Neural cell (in vitro differentiated cells): Measurements from ENCODE around the gene WFDC5. TPM values are rescaled to one million over a fixed set of nuclear protein-coding genes. Genes with fewer than 3 reads are reported as not detected.

Source experiments
- H2AFZ ChIP-seq: fragments of 200-600, 300-800 bp; sonication (generic), shearing (Covaris generic); 2 replicates; pipeline ENCODE4 v1.6.0; 2014; ENCODE audit warnings: low read depth, mild to moderate bottlenecking, antibody characterized with exemption, low read length, moderate library complexity
- H3F3A ChIP-seq: fragments of 200-600 bp; shearing (Covaris generic); 2 replicates; pipeline ENCODE4 v1.6.1; 2016; ENCODE audit warnings: mild to moderate bottlenecking, moderate library complexity, mixed read lengths, antibody characterized with exemption, low read length; ENCODE audit not compliant: insufficient read depth, poor library complexity, severe bottlenecking
- H3K27ac ChIP-seq: fragments of 200-600, 300-800 bp; sonication (generic), shearing (Covaris generic); 2 replicates; pipeline ENCODE4 v1.5.1; 2014; ENCODE audit warnings: mild to moderate bottlenecking, low read length, moderate library complexity
- H3K27me3 ChIP-seq: fragments of 300-800, 200-600 bp; sonication (generic), shearing (Covaris generic); 2 replicates; pipeline ENCODE4 v1.6.0; 2014; ENCODE audit warnings: mild to moderate bottlenecking, low read depth, low read length, moderate library complexity; ENCODE audit not compliant: insufficient read depth
- H3K36me3 ChIP-seq: fragments of 300-800, 200-600 bp; sonication (generic), shearing (Covaris generic); 2 replicates; pipeline ENCODE4 v1.5.1; 2014; ENCODE audit warnings: mild to moderate bottlenecking, antibody characterized with exemption, low read length, moderate library complexity; ENCODE audit not compliant: insufficient read depth
- H3K4me2 ChIP-seq: fragments of 300-800, 200-600 bp; sonication (generic), shearing (Covaris generic); 2 replicates; pipeline ENCODE4 v1.6.0; 2014; ENCODE audit warnings: mild to moderate bottlenecking, low read length
- H3K4me3 ChIP-seq: fragments of 300-800, 200-600 bp; sonication (generic), shearing (Covaris generic); 2 replicates; pipeline ENCODE4 v1.5.1; 2014; ENCODE audit warnings: mild to moderate bottlenecking, low read length, moderate library complexity
- H3K79me2 ChIP-seq: fragments of 200-600 bp; shearing (Covaris generic); replicated peaks from 2 replicates; pipeline ENCODE4 v1.6.0; 2014; ENCODE audit warnings: mild to moderate bottlenecking, low read length, moderate library complexity; ENCODE audit not compliant: insufficient read depth
- H3K9ac ChIP-seq: fragments of 300-800, 200-600 bp; sonication (generic), shearing (Covaris generic); 2 replicates; pipeline ENCODE4 v1.6.1; 2016; ENCODE audit warnings: mild to moderate bottlenecking, low read length, mixed read lengths
- H3K9me2 ChIP-seq: fragments of 200-600 bp; shearing (Covaris generic); 2 replicates; pipeline ENCODE4 v1.6.1; 2016; ENCODE audit warnings: mild to moderate bottlenecking, low read length, mixed read lengths; ENCODE audit not compliant: insufficient read depth
- H3K9me3 ChIP-seq: fragments of 200-600, 300-800 bp; sonication (generic), shearing (Covaris generic); 2 replicates; pipeline ENCODE4 v1.6.1; 2016; ENCODE audit warnings: mild to moderate bottlenecking, mixed run types, low read length, moderate library complexity, mixed read lengths
- H4K20me1 ChIP-seq: fragments of 200-600 bp; shearing (Covaris generic); 2 replicates; pipeline ENCODE4 v1.6.1; 2016; ENCODE audit warnings: mild to moderate bottlenecking, mixed run types; ENCODE audit not compliant: insufficient read depth
- EP300 ChIP-seq: fragments of 450-650 bp; conservative IDR thresholded peaks from 2 replicates; pipeline ENCODE4 v1.6.1; 2014; ENCODE audit warnings: antibody characterized with exemption, mild to moderate bottlenecking, moderate library complexity; ENCODE audit not compliant: poor library complexity, severe bottlenecking
- EZH2 ChIP-seq: fragments of 200-600, 300-800 bp; shearing (Covaris generic), sonication (generic); IDR thresholded peaks from 2 replicates; pipeline ENCODE4 v1.6.1; 2014; ENCODE audit warnings: antibody characterized with exemption, low read length, borderline replicate concordance, mild to moderate bottlenecking; ENCODE audit not compliant: insufficient read depth, poor library complexity, severe bottlenecking
- MXI1 ChIP-seq: fragments of 450-650 bp; conservative IDR thresholded peaks from 2 replicates; pipeline ENCODE4 v1.6.1; 2014; ENCODE audit warnings: antibody characterized with exemption, mild to moderate bottlenecking; ENCODE audit not compliant: poor library complexity, severe bottlenecking
- POLR2AphosphoS5 ChIP-seq: IDR thresholded peaks from 2 replicates; pipeline ENCODE4 v1.6.1; 2012
- RAD21 ChIP-seq: fragments of 450-650 bp; conservative IDR thresholded peaks from 2 replicates; pipeline ENCODE4 v1.6.1; 2014; ENCODE audit warnings: antibody characterized with exemption, mild to moderate bottlenecking, moderate library complexity
- SMC3 ChIP-seq: fragments of 450-650 bp; conservative IDR thresholded peaks from 2 replicates; pipeline ENCODE4 v1.6.1; 2014; ENCODE audit warnings: antibody characterized with exemption, mild to moderate bottlenecking, moderate library complexity; ENCODE audit not compliant: poor library complexity
- TAF1 ChIP-seq: IDR thresholded peaks from 2 replicates; pipeline ENCODE4 v1.6.1; 2012; ENCODE audit warnings: low read depth
- polyA plus RNA-seq: library from polyadenylated mRNA; depleted of rRNA; stranded (reverse); fragments of >200 nt; gene quantifications from 2 replicates; pipeline ENCODE4 v1.2.3, GENCODE V29; 2014
- TF ChIP-seq, protein P1 (sequence below): fragments of 450-650 bp; IDR thresholded peaks from 2 replicates; pipeline ENCODE4 v1.5.1; 2014; ENCODE audit warnings: antibody characterized with exemption, mild to moderate bottlenecking, moderate library complexity; ENCODE audit not compliant: poor library complexity, severe bottlenecking
- TF ChIP-seq, protein P2 (sequence below): IDR thresholded peaks from 2 replicates; pipeline ENCODE4 v1.6.1; 2012; ENCODE audit warnings: borderline replicate concordance

Gene WFDC5
- polyA plus RNA-seq, 1 donor from 2014 or later = not detected

DNA sequence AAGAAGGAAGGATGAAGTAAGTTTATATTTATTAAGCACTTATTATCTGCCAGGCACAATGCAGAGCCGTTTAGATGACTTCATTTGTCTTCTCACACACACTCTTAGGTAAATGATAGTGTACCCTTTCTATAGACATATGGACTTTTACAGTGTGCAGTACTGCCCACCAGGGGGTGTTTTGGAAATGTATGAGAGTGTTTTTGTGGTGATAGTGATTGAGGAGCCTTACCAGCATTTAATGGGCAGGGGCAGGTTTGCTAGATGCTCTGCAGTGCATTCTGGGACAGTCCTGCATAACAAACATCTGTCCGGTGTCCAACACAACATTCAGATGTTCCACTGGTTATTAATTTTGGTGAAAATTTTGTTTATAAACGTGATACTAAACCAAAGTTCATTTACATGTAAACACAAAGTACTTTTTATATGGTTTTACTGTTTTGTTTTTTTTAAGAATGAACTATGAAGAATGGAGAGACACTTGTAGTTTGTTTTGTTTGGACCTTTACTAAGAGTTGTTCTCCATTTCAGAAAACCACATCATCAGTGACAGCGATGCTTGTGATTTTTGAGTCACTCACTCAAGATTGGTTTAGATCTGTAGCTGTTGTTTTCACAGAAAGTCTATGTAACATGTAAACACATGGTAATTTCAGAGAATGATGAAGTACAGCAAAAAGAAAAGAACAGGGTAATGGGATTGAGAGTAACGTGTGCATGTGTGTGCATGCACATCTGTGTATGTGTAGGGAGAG lies 33.9 kb downstream of the WFDC5 start:
- no peaks in the 10 kb centered on the region for H4K20me1 ChIP-seq
- no peak overlapping the region for H3K4me3 ChIP-seq
- no peaks in the 10 kb centered on the region for H3F3A ChIP-seq
- no peak overlapping the region for H3K9ac ChIP-seq
- H3K79me2 ChIP-seq = no peaks in the 10 kb centered on the region
- peaks cover 12% of the 10 kb centered on the region for H3K36me3 ChIP-seq
- no peaks in the 10 kb centered on the region for H3K27me3 ChIP-seq
- H3K9me3 ChIP-seq = no peaks in the 10 kb centered on the region
- no peak for TF ChIP-seq SMC3
- TF ChIP-seq, protein P1, sequence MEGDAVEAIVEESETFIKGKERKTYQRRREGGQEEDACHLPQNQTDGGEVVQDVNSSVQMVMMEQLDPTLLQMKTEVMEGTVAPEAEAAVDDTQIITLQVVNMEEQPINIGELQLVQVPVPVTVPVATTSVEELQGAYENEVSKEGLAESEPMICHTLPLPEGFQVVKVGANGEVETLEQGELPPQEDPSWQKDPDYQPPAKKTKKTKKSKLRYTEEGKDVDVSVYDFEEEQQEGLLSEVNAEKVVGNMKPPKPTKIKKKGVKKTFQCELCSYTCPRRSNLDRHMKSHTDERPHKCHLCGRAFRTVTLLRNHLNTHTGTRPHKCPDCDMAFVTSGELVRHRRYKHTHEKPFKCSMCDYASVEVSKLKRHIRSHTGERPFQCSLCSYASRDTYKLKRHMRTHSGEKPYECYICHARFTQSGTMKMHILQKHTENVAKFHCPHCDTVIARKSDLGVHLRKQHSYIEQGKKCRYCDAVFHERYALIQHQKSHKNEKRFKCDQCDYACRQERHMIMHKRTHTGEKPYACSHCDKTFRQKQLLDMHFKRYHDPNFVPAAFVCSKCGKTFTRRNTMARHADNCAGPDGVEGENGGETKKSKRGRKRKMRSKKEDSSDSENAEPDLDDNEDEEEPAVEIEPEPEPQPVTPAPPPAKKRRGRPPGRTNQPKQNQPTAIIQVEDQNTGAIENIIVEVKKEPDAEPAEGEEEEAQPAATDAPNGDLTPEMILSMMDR = peak; percentile 11
- no peak overlapping the region for H3K4me2 ChIP-seq
- H3K9me2 ChIP-seq = no peaks in the 10 kb centered on the region
- no peak overlapping the region for H3K27ac ChIP-seq
- no peak overlapping the region for H2AFZ ChIP-seq

GRCh38 chr20:45077559-45077958 lies 37.4 kb downstream of the WFDC5 start:
- H3K4me2 ChIP-seq = no peak overlapping the region
- no peaks in the 10 kb centered on the region for H3K27me3 ChIP-seq
- no peak overlapping the region for H3K27ac ChIP-seq
- no peak overlapping the region for H3K4me3 ChIP-seq
- no peak overlapping the region for H3K9ac ChIP-seq
- H3K79me2 ChIP-seq = no peaks in the 10 kb centered on the region
- H4K20me1 ChIP-seq = no peaks in the 10 kb centered on the region
- no peaks in the 10 kb centered on the region for H3K9me2 ChIP-seq
- no peak overlapping the region for H2AFZ ChIP-seq
- no peaks in the 10 kb centered on the region for H3K9me3 ChIP-seq
- H3F3A ChIP-seq = no peaks in the 10 kb centered on the region
- no peak for TF ChIP-seq MXI1
- peaks cover 12% of the 10 kb centered on the region for H3K36me3 ChIP-seq

DNA sequence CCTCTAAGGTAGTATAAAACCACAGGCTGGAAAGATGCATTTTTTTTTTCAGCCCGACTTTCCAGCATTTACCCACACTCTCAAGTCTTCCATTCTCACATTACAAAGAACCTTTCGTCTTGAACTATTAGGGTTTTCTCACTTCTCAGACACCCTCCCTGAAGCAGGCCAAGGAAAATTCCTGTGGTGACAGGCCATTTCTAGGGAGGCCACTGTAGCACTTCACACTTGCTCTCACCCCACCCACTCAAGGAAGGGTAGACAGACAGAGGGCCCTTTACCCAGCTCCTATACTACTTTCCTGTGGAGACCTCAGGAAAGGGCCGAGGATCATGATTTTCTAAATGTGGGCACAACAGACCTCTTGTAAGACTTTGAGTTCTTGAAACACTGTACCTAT lies 41.8 kb downstream of the WFDC5 start:
- no peaks in the 10 kb centered on the region for H3F3A ChIP-seq
- TF ChIP-seq SMC3 = no peak
- no peak for TF ChIP-seq POLR2AphosphoS5
- no peak for TF ChIP-seq MXI1
- TF ChIP-seq TAF1 = no peak
- TF ChIP-seq, protein P1 = no peak
- TF ChIP-seq, protein P2, sequence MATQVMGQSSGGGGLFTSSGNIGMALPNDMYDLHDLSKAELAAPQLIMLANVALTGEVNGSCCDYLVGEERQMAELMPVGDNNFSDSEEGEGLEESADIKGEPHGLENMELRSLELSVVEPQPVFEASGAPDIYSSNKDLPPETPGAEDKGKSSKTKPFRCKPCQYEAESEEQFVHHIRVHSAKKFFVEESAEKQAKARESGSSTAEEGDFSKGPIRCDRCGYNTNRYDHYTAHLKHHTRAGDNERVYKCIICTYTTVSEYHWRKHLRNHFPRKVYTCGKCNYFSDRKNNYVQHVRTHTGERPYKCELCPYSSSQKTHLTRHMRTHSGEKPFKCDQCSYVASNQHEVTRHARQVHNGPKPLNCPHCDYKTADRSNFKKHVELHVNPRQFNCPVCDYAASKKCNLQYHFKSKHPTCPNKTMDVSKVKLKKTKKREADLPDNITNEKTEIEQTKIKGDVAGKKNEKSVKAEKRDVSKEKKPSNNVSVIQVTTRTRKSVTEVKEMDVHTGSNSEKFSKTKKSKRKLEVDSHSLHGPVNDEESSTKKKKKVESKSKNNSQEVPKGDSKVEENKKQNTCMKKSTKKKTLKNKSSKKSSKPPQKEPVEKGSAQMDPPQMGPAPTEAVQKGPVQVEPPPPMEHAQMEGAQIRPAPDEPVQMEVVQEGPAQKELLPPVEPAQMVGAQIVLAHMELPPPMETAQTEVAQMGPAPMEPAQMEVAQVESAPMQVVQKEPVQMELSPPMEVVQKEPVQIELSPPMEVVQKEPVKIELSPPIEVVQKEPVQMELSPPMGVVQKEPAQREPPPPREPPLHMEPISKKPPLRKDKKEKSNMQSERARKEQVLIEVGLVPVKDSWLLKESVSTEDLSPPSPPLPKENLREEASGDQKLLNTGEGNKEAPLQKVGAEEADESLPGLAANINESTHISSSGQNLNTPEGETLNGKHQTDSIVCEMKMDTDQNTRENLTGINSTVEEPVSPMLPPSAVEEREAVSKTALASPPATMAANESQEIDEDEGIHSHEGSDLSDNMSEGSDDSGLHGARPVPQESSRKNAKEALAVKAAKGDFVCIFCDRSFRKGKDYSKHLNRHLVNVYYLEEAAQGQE = no peak
- no peak for TF ChIP-seq RAD21
- no peak for TF ChIP-seq EZH2
- no peak for TF ChIP-seq EP300
- H3K27me3 ChIP-seq = no peaks in the 10 kb centered on the region
- no peaks in the 10 kb centered on the region for H3K9me3 ChIP-seq
- no peaks in the 10 kb centered on the region for H3K9me2 ChIP-seq
- H3K27ac ChIP-seq = no peak overlapping the region
- no peak overlapping the region for H3K4me2 ChIP-seq
- H3K36me3 ChIP-seq = peaks cover 5% of the 10 kb centered on the region
- H3K4me3 ChIP-seq = no peak overlapping the region
- no peak overlapping the region for H3K9ac ChIP-seq
- H3K79me2 ChIP-seq = no peaks in the 10 kb centered on the region
- H2AFZ ChIP-seq = no peak overlapping the region
- H4K20me1 ChIP-seq = no peaks in the 10 kb centered on the region
